Skin epidermis (tissue), 12 donors: ENCODE data around the gene DNAH17.

Experiments used
- H3K27ac ChIP-seq, 21 experiments: fragments of 200-600 bp; sonication (generic) in 11 of 21; one replicate each; pipeline ENCODE4 v1.5.0; 2020; ENCODE audit warnings: mild to moderate bottlenecking in 3 of 21, inconsistent platforms in 2 of 21, moderate library complexity in 2 of 21
- H3K4me3 ChIP-seq, 7 experiments: fragments of 200-600 bp; sonication (generic) in 2 of 7; one replicate each; pipeline ENCODE4 v1.5.0; 2020; ENCODE audit warnings: inconsistent platforms in 2 of 7, mild to moderate bottlenecking in 2 of 7, moderate library complexity in 1 of 7

The DNAH17 gene

GRCh38 chr17:78488867-78489634 is 88.1 kb downstream of the DNAH17 start:
- no peak overlapping the region for H3K4me3 ChIP-seq
- no peak overlapping the region for H3K27ac ChIP-seq

- no peak overlapping the region for H3K4me3 ChIP-seq
- no peak overlapping the region for H3K27ac ChIP-seq
These were observed 89.0 kb downstream of the DNAH17 start for GRCh38 chr17:78488156-78488555.

GRCh38 chr17:78486946-78487680 is 90.1 kb downstream of the DNAH17 start:
- Histone ChIP-seq H3K27ac (no peak overlapping the region), H3K4me3 (no peak overlapping the region)

GRCh38 chr17:78486228-78486802 is 90.9 kb downstream of the DNAH17 start:
- Histone ChIP-seq H3K4me3 (no peak overlapping the region), H3K27ac (no peak overlapping the region)

DNA sequence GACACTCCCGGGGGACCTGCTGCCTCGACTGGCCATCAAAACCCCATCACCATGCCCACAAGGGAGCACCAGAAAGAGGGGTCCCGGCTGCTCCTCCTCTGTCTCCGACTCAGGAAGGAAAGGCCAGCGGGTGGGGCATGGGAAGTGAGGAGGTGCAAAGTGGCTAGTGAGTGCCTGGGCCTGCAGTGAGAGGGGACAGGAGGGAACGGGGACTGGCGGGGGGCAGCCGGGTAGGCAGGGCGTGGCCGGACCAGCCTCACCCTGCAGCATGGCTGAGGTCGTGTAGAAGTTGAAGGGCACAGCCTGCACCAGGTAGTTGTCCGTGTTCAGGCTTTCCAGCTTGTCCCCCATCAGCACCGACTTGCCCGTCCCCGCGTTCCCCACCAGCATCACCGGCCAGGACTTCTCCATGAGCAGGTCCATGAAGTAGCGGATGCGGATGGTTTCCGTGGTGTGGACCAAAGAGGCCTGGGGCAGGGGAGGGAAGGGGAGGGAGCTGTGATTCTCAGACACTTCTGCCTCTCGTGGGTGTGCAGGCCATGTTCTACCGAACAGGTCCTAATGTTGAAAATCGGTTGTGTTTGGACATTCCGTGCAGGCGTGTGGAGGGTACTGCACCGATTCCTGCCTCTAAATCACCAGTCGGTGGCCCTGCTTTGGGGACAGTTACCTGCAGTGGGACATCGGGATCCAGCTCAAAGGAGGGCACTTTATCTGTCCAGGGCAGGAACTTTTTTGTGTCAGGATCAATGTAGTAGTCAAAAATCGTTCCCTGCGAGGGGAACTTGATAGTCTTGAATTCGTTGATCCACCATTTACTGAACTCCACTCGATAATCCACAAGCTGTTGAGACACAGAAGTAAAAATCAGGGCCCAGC is 91.7 kb downstream of the DNAH17 start:
- no peak overlapping the region for H3K27ac ChIP-seq
- no peak overlapping the region for H3K4me3 ChIP-seq

GRCh38 chr17:78484271-78485246 is 92.6 kb downstream of the DNAH17 start:
- Histone ChIP-seq H3K4me3 (peak overlapping the region in 5 of 7 experiments; percentile 13 to 17 (median 15)), H3K27ac (no peak overlapping the region)

DNA sequence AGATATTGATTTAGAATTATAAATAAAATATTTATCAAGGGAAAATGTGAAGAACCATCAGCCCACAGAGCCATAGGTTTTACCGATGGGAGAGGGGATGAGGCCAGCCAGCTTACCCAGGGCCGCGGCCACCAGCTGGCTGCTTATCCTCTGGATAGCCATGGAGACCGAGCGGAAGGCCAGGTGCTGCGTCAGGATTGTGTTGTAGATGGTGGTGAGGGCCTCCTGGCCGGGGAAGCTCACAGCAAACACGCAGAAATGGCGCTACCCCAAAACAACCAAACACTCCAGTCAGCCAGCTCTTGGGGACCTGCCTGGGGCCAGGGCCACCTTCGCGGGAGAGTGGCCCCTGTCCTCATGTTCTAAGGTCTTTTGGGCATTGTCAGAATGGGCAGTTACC is 97.8 kb downstream of the DNAH17 start:
- H3K4me3 ChIP-seq = no peak overlapping the region

GRCh38 chr17:78478757-78479297 is 98.4 kb downstream of the DNAH17 start:
- Histone ChIP-seq H3K27ac (no peak overlapping the region), H3K4me3 (no peak overlapping the region)

More for the DNA sequence above, 97.8 kb downstream of the DNAH17 start:
- H3K27ac ChIP-seq = no peak overlapping the region

GRCh38 chr17:78477913-78478756 is 99.1 kb downstream of the DNAH17 start:
- Histone ChIP-seq H3K27ac (no peak overlapping the region), H3K4me3 (no peak overlapping the region)

DNA sequence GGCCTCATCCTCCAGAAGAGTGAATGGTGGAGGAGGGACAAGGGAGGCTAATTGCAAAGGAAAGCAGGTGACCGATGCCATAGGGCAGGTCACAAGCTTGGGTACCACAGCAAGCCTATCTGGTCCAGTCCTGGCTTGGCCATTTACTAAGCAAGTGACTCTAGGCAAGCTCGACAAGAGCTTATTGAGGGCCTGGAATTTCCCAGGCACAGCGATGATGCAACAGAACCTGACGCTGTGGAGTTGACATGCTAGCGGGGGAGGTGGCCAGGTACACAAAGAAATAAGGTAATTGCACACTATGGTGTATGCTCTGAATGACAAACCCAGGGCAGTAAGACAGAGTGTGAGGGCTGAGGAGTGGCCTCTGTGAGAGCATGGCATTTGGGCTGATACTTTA is 100.2 kb downstream of the DNAH17 start:
- no peak overlapping the region for H3K27ac ChIP-seq
- H3K4me3 ChIP-seq = no peak overlapping the region

DNA sequence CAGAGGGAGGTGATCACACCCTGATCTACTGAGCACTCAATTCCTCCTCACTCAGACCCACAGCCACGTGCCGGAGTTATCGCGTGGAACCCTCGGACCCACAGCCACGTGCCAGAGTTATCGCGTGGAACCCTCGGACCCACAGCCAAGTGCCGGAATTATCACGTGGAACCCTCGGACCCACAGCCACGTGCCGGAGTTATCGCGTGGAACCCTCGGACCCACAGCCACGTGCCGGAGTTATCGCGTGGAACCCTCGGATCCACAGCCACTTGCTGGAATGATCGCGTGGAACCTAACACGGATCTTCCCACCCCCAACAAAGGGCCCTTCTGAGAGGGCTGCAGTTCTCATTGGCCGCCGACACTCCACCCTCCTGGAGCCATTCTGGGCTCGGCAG is 101.0 kb downstream of the DNAH17 start:
- H3K27ac ChIP-seq = no peak overlapping the region
- H3K4me3 ChIP-seq = no peak overlapping the region

DNA sequence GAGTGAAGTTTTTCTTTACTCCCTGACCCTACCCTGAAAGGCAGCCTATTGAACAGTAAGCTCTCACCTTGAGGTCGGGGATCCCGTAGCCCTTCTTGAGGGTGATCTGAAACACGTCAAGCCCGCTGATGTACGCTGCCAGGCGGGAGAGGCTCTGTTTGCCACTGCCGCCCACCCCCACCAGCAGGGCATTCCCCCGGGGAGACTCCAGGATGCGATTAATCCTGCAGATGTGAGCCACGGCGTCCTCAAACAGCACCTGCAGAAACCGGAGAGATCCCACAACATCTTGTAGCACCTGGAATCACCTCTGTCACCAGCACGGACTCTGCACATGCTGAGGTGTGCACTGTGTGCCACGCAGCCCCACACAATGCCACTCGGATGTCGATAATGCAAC is 102.0 kb downstream of the DNAH17 start:
- Histone ChIP-seq H3K4me3 (no peak overlapping the region), H3K27ac (no peak overlapping the region)

DNA sequence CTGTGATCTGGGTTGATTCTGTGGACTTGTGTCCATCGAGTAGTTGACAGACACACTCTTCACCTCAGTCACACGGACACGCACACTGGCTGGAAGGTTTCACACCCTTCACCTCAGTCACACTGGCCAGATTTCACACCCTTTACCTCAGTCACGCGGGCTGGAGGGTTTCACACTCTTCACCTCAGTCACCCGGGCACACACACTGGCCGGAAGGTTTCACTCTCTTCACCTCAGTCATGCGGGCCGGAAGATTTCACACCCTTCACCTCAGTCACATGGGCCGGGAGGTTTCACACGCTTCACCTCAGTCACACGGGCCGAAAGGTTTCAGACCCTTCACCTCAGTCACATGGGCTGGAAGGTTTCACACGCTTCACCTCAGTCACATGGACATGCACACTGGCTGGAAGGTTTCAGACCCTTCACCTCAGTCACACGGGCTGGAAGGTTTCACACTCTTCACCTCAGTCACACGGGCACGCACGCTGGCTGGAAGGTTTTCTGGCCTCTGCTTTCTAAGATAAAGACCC is 102.5 kb downstream of the DNAH17 start:
- no peak overlapping the region for H3K4me3 ChIP-seq

DNA sequence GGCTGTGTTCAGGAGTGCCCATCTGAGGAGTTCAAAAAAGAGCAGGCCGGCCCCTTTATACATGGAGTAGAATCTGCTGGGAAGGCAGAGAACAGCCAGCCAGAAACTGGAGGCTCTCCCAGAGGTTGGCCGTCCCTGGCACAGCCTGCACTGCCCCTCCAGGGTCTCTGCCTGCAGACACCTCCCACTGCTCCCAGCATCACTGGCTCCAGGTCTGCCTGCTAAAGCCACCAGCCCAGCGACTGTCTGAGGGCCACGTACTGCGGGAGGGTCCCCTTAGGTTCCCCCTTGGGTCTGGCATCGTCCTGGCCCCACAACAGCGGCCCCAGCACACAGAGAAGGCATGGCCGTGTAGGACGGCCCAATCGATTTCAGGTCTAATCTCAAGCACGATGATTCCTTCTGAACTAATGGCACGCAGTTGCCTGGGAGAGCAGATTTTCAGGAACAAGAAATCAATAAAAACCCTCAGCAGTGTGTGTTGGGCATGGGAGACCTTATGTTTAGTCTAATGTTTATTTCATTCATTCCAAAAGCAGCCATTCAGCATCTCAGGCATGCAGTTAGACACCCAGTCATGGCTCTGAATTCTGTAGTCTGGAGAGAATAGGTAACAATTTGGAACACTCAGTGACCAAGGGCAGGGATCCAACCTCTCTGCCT is 103.1 kb downstream of the DNAH17 start:
- Histone ChIP-seq H3K27ac (no peak overlapping the region), H3K4me3 (no peak overlapping the region)

More for the DNA sequence above, 102.5 kb downstream of the DNAH17 start:
- no peak overlapping the region for H3K27ac ChIP-seq

- Histone ChIP-seq H3K4me3 (no peak overlapping the region), H3K27ac (no peak overlapping the region)
These were observed 104.9 kb downstream of the DNAH17 start for GRCh38 chr17:78472035-78472905.

DNA sequence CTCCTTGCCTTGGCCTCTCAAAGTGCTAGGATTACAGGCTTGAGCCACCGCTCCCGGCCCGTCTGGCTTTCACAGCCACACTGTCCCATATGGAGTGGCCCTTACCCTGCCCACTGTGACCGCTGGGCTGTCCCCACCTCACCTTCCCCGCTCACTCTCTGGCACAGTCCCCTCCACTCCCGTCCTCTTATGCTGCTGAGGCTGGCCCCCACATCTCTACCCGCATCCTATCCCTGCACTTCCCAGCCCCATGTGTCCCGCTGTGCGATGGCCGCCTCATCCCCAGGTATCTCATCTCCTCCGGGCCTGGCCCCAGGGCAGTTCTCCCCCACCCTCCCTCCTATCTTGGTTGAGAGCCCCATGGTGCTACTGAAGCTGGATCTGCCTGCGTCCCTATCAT is 105.6 kb downstream of the DNAH17 start:
- Histone ChIP-seq H3K27ac (no peak overlapping the region), H3K4me3 (no peak overlapping the region)
